GM21360 (cell line): ENCODE measurements around the gene LAMP2.
A peak's percentile ranks its signal among the peaks of the same experiment; 100 is the strongest.
"Not testable (repeated sequence)": the region's sequence is repeated elsewhere in the genome, so short reads cannot be mapped to it uniquely, and the experiment has no call there.

ENCODE experiments used
- ATAC-seq: cut with Tn5 transposase; IDR thresholded peaks from one replicate; pipeline ENCODE4 v1.9.1; 2021; ENCODE audit warnings: mild to moderate bottlenecking, moderate library complexity; ENCODE audit not compliant: unreplicated experiment

LAMP2 gene

GRCh38 chrX:120468825-120469525, at the start of gene LAMP2:
LAMP2 (minus strand) TSS chrX:120469296; CDS start chrX:120469169, 127 bp downstream.
- ATAC-seq: peak; percentile 93

DNA sequence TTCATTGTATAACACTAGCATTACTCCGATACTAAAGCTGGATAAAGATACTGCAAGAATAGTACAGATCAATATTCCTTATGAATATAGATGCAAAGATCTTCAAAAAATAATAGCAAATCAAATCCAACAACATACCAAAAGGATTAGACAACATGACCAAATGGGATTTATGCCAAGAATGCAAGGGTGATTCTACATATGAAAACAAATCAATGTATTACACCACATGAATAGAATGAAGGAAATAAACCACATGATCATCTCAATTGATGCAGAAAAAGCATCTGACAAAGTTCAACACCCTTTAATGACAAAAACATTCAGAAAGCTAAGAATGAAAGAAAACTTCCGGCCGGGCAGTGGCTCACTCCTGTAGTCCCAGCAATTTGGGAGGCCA, 48.8 kb upstream of the LAMP2 start:
- ATAC-seq: no peak

GRCh38 chrX:120514236-120514635, 45.1 kb upstream of the LAMP2 start:
- ATAC-seq: no peak

GRCh38 chrX:120512627-120513026, 43.5 kb upstream of the LAMP2 start:
- no peak for ATAC-seq

DNA sequence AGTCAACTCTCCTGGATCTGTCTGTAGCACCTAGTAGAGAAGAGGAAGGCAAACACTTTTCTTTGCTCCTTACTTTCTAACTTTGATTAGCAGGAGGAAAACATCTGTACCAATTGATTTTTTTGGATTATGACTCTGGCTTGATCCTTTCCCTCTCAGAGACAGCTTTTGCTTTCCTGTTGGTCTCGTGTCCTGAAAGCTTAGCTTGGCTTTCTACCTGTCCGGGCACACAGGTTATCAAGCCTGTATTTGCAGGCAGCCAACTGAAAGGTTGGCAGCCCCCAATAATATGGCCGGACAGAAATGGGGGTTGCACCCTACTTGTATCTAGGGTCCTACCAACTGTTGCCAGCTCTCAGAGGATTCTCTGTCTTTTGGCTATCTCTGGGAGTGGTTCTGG, 43.1 kb upstream of the LAMP2 start:
- no peak for ATAC-seq

DNA sequence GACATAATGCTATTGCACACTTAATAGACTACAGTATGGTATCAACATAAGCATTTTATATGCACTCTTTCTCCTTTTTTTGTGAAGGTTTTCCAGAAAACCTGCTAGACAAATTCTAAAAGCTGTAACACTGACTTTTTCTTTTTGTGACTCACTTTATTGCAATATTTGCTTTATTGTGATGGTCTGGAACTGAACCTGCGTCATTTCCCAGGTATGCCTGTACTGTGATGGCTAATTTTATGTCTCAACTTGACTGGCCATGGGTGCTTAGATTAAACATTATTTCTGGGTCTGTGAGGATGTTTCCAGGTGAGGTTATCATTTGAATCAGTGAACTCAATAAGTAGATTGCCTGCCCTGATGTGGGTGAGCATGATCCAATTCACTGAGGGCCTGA, 35.5 kb upstream of the LAMP2 start:
- no peak for ATAC-seq

- no peak for ATAC-seq
Observed at GRCh38 chrX:120499301-120500072, 30.4 kb upstream of the LAMP2 start.

- not testable (repeated sequence) for ATAC-seq
Observed at GRCh38 chrX:120490119-120490518, 21.0 kb upstream of the LAMP2 start.

- ATAC-seq: no peak
Observed at GRCh38 chrX:120486786-120487185, 17.7 kb upstream of the LAMP2 start.

DNA sequence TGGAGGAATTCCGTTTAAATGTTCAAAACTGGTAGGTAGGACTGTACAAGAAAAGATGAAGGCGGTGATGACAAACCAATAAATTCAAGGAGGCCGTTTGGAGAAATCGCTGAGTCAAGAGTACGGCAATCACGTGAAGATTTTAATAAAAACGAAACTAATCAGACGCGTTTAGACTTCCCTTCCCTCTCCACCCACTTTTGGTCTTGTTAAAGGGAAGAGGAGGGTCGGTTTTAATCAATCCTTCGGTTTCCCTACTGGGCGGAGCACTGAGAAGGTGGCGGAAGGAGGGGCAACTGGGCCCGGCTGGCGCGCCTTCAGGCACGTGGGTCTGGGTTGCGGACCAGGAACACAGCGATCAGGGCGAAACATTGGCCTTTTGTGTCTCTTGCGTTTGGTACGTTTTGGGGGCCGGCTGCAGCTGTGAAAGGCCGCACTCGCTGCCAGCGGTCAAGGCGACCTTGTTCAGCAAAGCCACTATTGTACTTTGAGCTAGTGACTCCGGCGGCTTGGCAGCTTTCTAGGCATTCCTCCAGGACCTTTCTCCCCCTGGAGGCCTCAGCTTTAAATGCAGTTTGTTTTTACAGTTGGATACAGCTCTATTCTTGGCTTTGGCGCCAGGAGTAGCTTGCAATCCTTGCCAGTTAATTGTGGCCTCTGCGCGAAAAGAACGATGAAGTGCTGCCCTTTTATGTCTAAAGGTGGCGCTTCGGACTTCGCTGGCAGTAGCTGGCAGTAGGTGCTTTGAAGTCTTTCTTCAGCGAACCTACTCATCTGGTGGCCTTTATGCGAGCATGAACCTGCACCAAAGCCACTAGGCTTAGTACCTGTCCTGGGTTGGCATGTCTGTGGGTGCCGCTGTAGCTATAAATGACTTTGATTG, 16.8 kb upstream of the LAMP2 start:
- peak; percentile 70 for ATAC-seq

DNA sequence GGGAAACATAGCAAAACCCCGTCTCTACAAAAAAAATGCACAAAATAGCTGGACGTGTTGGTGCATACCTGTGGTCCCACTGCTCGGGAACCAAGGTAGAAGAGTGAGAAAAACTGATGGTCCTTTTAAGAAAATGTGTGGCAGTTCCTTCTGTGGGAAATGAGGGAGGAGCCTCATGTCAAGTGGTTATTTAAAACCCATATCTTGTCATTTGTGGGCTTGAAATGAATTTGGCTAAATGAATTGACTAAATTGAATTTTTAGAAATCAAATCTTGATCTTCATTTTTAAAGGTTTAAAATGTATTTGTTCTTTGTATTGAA, 16.2 kb upstream of the LAMP2 start:
- no peak for ATAC-seq

GRCh38 chrX:120477453-120477852, 8.4 kb upstream of the LAMP2 start:
- no peak for ATAC-seq

DNA sequence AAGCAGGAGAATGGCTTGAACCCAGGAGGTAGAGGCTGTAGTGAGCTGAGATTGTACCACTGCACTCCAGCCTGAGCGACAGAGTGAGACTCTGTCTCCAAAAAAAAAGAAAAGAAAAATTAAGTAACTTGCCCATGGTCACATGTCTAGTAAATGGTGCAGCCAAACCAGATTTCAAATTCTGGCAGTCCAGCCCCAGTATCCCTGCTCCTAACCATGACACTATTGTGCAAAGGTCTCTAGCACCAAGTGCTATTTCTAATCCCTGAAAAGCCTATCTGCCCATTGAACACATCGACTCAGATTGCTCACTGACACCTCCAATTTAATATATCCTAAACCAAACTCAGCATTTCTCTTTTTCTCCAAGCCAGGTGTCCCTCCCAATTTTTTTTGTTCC, 7.6 kb upstream of the LAMP2 start:
- ATAC-seq: no peak

DNA sequence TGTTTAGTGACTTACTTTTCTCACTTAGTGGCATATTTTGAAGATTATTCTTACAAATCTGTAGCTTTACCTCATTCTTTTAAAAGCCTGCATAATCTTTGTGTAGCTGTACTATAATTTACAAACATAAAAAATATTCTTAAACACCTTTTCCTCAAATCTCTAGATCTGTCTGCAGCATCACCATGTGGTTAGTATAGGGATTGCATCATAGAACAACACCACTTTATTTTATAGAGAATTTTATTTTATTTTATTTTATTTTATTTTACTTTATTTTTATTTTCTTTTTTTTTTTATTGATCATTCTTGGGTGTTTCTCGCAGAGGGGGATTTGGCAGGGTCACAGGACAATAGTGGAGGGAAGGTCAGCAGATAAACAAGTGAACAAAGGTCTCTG, 6.4 kb upstream of the LAMP2 start:
- not testable (repeated sequence) for ATAC-seq

- no peak for ATAC-seq
Observed at GRCh38 chrX:120474085-120474484, 5.0 kb upstream of the LAMP2 start.

DNA sequence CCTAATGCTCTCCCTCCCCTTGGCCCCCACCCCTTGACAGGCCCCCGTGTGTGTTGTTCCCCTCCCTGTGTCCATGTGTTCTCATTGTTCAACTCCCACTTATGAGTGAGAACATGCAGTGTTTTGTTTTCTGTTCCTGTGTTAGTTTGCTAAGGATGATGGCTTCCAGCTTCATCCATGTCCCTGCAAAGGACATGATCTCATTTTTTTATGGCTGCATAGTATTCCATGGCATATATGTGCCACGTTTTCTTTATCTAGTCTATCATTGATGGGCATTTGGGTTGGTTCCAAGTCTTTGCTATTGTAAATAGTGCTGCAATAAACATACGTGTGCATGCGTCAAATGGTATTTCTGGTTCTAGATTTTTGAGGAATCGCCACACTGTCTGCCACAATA, 561 bp upstream of the LAMP2 start:
- not testable (repeated sequence) for ATAC-seq

GRCh38 chrX:120468479-120468824, 644 bp downstream of the LAMP2 start:
- no peak for ATAC-seq

DNA sequence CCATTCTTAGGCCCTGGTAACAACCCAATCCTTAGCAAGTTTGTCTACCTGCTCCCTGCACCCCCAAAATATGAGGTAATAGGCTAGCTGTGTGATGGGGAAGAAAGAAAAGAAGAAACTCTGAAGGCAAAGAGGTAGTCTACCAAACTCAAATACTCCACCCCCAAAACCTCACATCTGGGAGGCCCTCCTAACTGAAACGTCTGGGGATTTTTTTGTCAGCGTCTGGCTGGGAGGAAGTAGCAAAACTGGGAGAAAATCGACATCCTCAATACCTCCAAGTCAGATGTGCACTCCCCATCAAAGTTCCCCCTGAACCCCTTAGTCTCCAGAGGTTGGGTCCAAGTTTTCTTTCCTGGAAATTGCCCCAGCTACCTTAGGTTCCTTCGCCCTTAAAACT, 1.0 kb downstream of the LAMP2 start:
- no peak for ATAC-seq

DNA sequence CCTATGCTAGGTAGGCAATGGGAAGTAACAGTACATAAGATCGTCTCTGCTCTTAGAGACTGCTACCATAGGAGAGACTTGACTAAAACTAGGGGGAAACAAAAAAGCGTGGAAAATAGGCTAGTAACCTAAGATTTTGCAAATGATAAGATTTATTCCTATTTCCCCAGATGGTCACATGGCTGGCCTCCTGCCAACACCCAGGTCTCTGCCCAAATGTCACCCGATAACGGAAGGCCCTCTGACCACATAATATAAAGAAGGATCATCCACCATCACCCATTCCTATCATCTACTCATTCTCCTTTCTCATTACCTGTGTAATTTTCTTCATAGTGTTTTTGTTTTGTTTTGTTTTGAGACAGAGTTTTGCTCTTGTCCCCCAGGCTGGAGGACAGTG, 4.7 kb downstream of the LAMP2 start:
- no peak for ATAC-seq

DNA sequence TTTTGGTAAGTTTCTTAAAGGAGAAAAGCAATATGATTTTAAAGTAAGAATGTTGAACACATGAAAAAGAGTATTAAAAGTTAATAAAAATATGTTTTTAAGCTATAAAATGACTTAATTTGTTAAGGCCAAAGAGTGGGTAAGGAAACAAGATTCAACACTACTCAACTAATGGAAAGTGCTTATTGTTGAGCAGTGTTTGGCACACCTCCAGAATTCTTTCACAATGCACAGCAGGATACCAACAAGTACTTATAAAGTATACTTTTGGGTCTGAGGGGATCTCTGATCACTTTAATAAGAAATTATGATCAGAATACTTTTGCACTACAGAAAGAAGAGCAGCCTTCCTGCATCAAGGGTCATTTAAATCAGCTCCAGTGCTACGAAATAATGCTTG, 5.9 kb downstream of the LAMP2 start:
- no peak for ATAC-seq

GRCh38 chrX:120462370-120462769, 6.7 kb downstream of the LAMP2 start:
- no peak for ATAC-seq

DNA sequence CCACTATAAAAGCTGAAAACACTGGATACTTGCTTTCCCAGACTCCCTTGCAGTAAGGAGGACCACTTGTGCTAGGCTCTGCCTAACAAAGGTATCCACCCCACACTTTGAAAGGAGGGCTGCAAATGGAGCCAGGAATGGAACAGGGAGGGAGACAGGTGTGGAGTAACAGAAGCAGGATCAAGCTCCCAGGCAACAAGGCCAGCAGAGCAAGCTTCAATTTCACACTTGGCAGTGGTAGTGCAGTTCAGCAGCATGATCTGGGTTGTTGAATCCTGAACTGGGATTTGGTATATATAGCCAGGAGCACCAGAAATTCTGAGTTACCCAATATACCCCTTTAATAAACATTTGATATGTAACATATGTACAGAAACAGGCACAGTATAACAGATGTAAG, 9.8 kb downstream of the LAMP2 start:
- ATAC-seq: no peak
